ENCODE measurements around the gene SNIP1.

The SNIP1 gene

DNA sequence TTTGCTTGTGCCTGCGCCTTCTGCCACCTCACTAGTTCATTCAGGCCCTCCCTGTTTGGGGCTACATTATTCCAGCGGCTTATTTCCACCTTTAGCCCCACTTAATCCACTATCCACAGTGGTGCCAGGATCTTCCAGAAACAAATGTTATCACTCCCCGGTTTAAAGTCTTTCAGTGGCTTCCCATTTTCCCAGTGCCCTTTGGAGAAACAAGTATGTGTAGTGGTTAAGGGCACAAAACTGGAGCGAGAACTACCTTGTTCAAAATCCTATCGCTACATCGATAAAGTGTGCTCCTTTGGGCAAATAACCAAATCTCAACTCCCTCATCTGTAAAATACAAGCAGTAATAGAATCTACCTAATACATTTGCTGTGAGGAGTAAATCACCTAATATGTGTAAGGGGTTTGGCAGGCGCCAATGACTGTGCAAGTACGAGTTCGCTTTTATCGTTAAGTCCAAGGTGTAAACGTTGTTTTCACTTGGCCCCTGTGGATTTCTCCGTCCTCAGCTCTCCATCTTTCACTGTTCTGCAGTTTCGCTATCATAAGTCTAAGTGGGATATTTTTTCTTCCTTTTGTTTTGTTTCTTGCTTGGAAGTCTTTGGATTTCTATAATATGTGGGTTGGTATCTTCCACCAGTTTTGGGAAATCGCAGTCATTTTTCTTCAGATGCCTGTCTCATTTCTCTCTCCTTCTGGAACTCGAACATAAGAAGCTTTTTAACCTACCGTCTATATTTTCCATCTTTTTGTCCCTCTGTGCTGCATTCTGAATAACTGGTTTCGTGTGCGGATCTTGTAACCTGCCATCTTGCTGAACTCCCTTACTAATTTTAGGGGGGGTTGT is 38.7 kb downstream of the SNIP1 start:
- no peak overlapping the region for H2BK120ac ChIP-seq (ENCODE audit: low read depth, low read length)
- H3K9ac ChIP-seq (ENCODE audit: low read length), result peak overlapping the region; percentile 96

DNA sequence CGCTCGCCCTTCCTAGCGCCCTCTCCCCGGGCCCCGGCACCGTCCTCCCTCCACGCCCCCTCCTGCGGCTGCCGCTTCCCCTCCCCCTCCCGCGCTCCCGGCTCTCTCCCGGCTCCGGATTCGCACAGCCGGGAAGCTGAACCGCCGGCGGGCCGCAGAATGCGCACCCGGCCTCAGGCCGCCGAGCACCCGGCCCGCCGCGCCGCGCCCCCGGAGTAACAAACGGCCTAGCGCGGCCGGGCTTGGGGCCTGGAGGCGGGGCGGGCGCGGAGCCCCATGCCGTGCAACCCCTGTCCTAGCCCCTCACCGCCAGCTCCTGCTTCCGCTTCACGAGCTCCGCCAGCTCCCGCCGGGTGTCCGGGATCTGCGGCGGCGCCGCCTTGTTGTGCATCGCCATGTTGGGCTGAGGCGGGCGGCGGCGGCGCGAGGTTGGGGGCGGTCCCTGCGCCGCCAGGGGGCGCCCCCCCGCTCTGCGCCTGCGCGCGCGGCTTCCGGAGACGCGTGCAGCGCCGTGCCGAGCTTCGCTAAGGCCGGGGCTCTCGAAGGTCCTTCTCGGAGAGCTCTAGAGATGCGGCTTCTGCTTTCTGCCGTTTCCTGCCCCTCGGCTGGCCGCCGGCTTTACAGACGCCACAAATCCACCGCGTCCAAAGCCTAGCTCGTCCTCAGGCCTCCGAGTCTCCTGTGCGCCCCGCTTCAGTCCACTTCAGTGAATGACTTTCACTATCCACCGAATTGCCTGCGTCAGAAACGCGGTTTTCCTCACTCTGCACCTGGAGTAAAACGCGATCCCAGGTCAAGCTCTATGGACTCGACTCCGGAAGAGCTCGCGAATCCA is 39.5 kb downstream of the SNIP1 start, which contains the start of gene MEAF6:
MEAF6 (minus strand) TSS at position 417 of the 835 bp plus-strand sequence; CDS start at position 397, 20 bp downstream.
- Histone ChIP-seq H3K27ac (ENCODE audit: low read length, poor library complexity, severe bottlenecking) (peak within 1 kb of the TSS; percentile 81), H3K18ac (ENCODE audit: low read depth in 1 of 2, low read length in 2 of 2) (peak within 1 kb of the TSS; percentile 94 to 98), H3K4me2 (ENCODE audit: low read length, poor library complexity, severe bottlenecking) (peak within 1 kb of the TSS; percentile 98), H3K9me3 (ENCODE audit: control insufficient read depth, low read length) (no peaks in the 10 kb centered on the region), H2BK120ac (ENCODE audit: low read depth, low read length) (peak within 1 kb of the TSS; percentile 49), H2AK5ac (ENCODE audit: low read length, severe bottlenecking) (no peak within 1 kb of the TSS), H2BK12ac (ENCODE audit: low read length in 2 of 2) (peak within 1 kb of the TSS; percentile 21 to 60), H3K4ac (ENCODE audit: low read depth in 1 of 2, low read length in 2 of 2) (peak within 1 kb of the TSS; percentile 66 to 97), H4K91ac (ENCODE audit: low read length) (peak within 1 kb of the TSS; percentile 86), H3K4me1 (ENCODE audit: control insufficient read depth, insufficient read depth, low read depth, low read length) (peaks cover 3% of the 10 kb centered on the region), H2BK5ac (ENCODE audit: low read depth, low read length, poor library complexity, severe bottlenecking) (peak within 1 kb of the TSS; percentile 73), H4K8ac (ENCODE audit: low read length) (peak within 1 kb of the TSS; percentile 98), H3K14ac (ENCODE audit: low read length in 2 of 2) (peak within 1 kb of the TSS; percentile 57 to 97), H3K4me3 (ENCODE audit: insufficient read depth in 1 of 2, low read depth in 1 of 2, low read length in 2 of 2) (peak within 1 kb of the TSS; percentile 92 to 97), H2BK15ac (ENCODE audit: low read depth, poor library complexity, severe bottlenecking) (peak within 1 kb of the TSS; percentile 52), H3K36me3 (ENCODE audit: control insufficient read depth in 1 of 2, insufficient read depth in 2 of 2, low read depth in 1 of 2, low read length in 2 of 2) (peaks cover 6 to 23% of the 10 kb centered on the region in 2 experiments), H3K79me1 (replicated peaks; ENCODE audit: low read length, poor library complexity, severe bottlenecking) (peaks cover 9% of the 10 kb centered on the region), H2AFZ (ENCODE audit: low read depth, low read length) (peak within 1 kb of the TSS; percentile 89), H3K27me3 (ENCODE audit: control insufficient read depth in 1 of 2, insufficient read depth in 1 of 2, low read length in 2 of 2) (no peaks in the 10 kb centered on the region), H3K23ac (ENCODE audit: low read length in 2 of 2) (peak within 1 kb of the TSS in 1 of 2 experiments; percentile 78), H3K9ac (ENCODE audit: low read length) (peak within 1 kb of the TSS; percentile 96)
- peak; percentile 80 for DNase-seq
- under 1% methylated on average over 93 of the region's 100 CpGs for WGBS

More for the DNA sequence above, 38.7 kb downstream of the SNIP1 start:
- peak overlapping the region; percentile 90 to 91 for H3K18ac ChIP-seq (ENCODE audit: low read depth in 1 of 2, low read length in 2 of 2)
- peaks cover 3% of the 10 kb centered on the region for H3K4me1 ChIP-seq (ENCODE audit: control insufficient read depth, insufficient read depth, low read depth, low read length)
- H3K14ac ChIP-seq (ENCODE audit: low read length in 2 of 2), result peak overlapping the region in 1 of 2 experiments; percentile 7
- peak overlapping the region; percentile 92 to 97 for H3K4me3 ChIP-seq (ENCODE audit: insufficient read depth in 1 of 2, low read depth in 1 of 2, low read length in 2 of 2)
- peak overlapping the region; percentile 81 for H3K27ac ChIP-seq (ENCODE audit: low read length, poor library complexity, severe bottlenecking)
- 69% methylated on average over 12 of the region's 18 CpGs for WGBS
- H4K8ac ChIP-seq (ENCODE audit: low read length), result peak overlapping the region; percentile 78
- no peak overlapping the region for H3K23ac ChIP-seq (ENCODE audit: low read length in 2 of 2)
- peaks cover 9% of the 10 kb centered on the region for H3K79me1 ChIP-seq (replicated peaks; ENCODE audit: low read length, poor library complexity, severe bottlenecking)
- H3K27me3 ChIP-seq (ENCODE audit: control insufficient read depth in 1 of 2, insufficient read depth in 1 of 2, low read length in 2 of 2), result no peaks in the 10 kb centered on the region
- no peak overlapping the region for H2BK5ac ChIP-seq (ENCODE audit: low read depth, low read length, poor library complexity, severe bottlenecking)
- peak overlapping the region in 1 of 2 experiments; percentile 21 for H2BK12ac ChIP-seq (ENCODE audit: low read length in 2 of 2)
- peaks cover 4 to 23% of the 10 kb centered on the region in 2 experiments for H3K36me3 ChIP-seq (ENCODE audit: control insufficient read depth in 1 of 2, insufficient read depth in 2 of 2, low read depth in 1 of 2, low read length in 2 of 2)
- peak overlapping the region in 1 of 2 experiments; percentile 45 for H3K4ac ChIP-seq (ENCODE audit: low read depth in 1 of 2, low read length in 2 of 2)
- no peak overlapping the region for H2BK15ac ChIP-seq (ENCODE audit: low read depth, poor library complexity, severe bottlenecking)
- no peak overlapping the region for H4K91ac ChIP-seq (ENCODE audit: low read length)
- no peak overlapping the region for H2AK5ac ChIP-seq (ENCODE audit: low read length, severe bottlenecking)
- no peaks in the 10 kb centered on the region for H3K9me3 ChIP-seq (ENCODE audit: control insufficient read depth, low read length)
- peak overlapping the region; percentile 89 for H2AFZ ChIP-seq (ENCODE audit: low read depth, low read length)
- peak overlapping the region; percentile 87 for H3K4me2 ChIP-seq (ENCODE audit: low read length, poor library complexity, severe bottlenecking)
- DNase-seq, result no peak

DNA sequence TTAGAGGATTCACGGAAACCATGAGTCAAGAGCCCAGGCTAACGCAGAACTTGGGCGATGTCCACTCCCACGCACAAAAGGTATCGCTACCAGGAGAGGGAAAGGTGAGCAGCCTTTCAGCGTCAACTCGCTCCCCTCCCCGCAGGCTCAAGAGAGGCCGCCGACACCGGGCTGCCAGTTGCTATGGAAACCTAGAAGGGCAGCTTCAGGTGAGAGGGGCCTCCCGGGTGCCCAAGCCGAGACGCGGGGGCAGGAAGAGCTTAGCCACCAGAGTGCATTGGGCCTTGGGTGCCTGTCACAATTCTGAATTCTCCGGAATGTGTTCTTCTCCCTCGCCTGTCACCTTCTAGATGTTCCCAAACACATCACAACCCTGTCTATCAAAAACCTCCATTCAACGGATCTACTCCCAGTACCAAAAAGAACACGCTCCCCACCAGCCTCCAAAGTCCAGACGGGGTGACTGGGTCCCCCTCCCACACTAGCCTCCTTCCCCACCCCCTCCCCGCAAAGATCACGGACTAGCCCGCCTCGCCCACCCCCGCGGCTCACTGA is 40.2 kb downstream of the SNIP1 start:
- Histone ChIP-seq H3K4me3 (ENCODE audit: insufficient read depth in 1 of 2, low read depth in 1 of 2, low read length in 2 of 2) (peak overlapping the region; percentile 92 to 97), H3K23ac (ENCODE audit: low read length in 2 of 2) (peak overlapping the region in 1 of 2 experiments; percentile 16), H2BK5ac (ENCODE audit: low read depth, low read length, poor library complexity, severe bottlenecking) (no peak overlapping the region), H3K18ac (ENCODE audit: low read depth in 1 of 2, low read length in 2 of 2) (peak overlapping the region in 1 of 2 experiments; percentile 5), H3K9ac (ENCODE audit: low read length) (peak overlapping the region; percentile 96), H3K4me1 (ENCODE audit: control insufficient read depth, insufficient read depth, low read depth, low read length) (peaks cover 3% of the 10 kb centered on the region), H3K36me3 (ENCODE audit: control insufficient read depth in 1 of 2, insufficient read depth in 2 of 2, low read depth in 1 of 2, low read length in 2 of 2) (peaks cover 7 to 29% of the 10 kb centered on the region in 2 experiments), H2AK5ac (ENCODE audit: low read length, severe bottlenecking) (no peak overlapping the region), H4K8ac (ENCODE audit: low read length) (no peak overlapping the region), H3K79me1 (replicated peaks; ENCODE audit: low read length, poor library complexity, severe bottlenecking) (peaks cover 10% of the 10 kb centered on the region), H3K27ac (ENCODE audit: low read length, poor library complexity, severe bottlenecking) (no peak overlapping the region), H3K14ac (ENCODE audit: low read length in 2 of 2) (peak overlapping the region; percentile 9 to 57), H2BK120ac (ENCODE audit: low read depth, low read length) (peak overlapping the region; percentile 49), H3K9me3 (ENCODE audit: control insufficient read depth, low read length) (no peaks in the 10 kb centered on the region), H3K4me2 (ENCODE audit: low read length, poor library complexity, severe bottlenecking) (peak overlapping the region; percentile 98), H3K4ac (ENCODE audit: low read depth in 1 of 2, low read length in 2 of 2) (peak overlapping the region in 1 of 2 experiments; percentile 1), H2AFZ (ENCODE audit: low read depth, low read length) (no peak overlapping the region), H4K91ac (ENCODE audit: low read length) (no peak overlapping the region), H2BK15ac (ENCODE audit: low read depth, poor library complexity, severe bottlenecking) (no peak overlapping the region), H3K27me3 (ENCODE audit: control insufficient read depth in 1 of 2, insufficient read depth in 1 of 2, low read length in 2 of 2) (no peaks in the 10 kb centered on the region), H2BK12ac (ENCODE audit: low read length in 2 of 2) (no peak overlapping the region)
- WGBS, result 3% methylated on average over 26 of the region's 26 CpGs
- DNase-seq, result peak; percentile 25
